IMR-90 (cell line): ENCODE measurements around the gene TRMT11. TPM values are rescaled to one million over a fixed set of nuclear protein-coding genes. Genes with fewer than 3 reads are reported as not detected.

ENCODE experiments used
- ATAC-seq: fragments of 200-7000 bp; cut with Tn5 transposase; 2 replicates; pipeline ENCODE4 v1.9.1; 2020; ENCODE audit warnings: low read depth, mild to moderate bottlenecking, moderate library complexity
- BruUV-seq: library from RNA; stranded (reverse); fragments of 400-500 nt; replicated peaks from 2 replicates; lab custom pipeline; 2021; lab: Mats Ljungman, UMichigan
- CTCF ChIA-PET: fragments of 300-600 bp; formaldehyde crosslinking; extraction: SDS; loops from one replicate; lab custom pipeline; 2021; ENCODE audit warnings: antibody characterized with exemption; lab: Yijun Ruan, JAX
- POLR2A ChIA-PET: fragments of 300-600 bp; sonication (Branson Sonifier 250); formaldehyde crosslinking; loops from one replicate; lab custom pipeline; 2022; ENCODE audit warnings: antibody characterized with exemption; ENCODE audit not compliant: unreplicated experiment; lab: Charles Lee
- DNase-seq: peaks from one replicate; pipeline ENCODE4 v3.0.0; 2013
- H2AFZ ChIP-seq: replicated peaks from 2 replicates; pipeline ENCODE3; 2013; ENCODE audit warnings: low read length, mild to moderate bottlenecking; ENCODE audit not compliant: poor library complexity
- H2AK5ac ChIP-seq: 2 replicates; pipeline ENCODE4 v1.6.1; 2013; ENCODE audit warnings: low read depth, low read length, inconsistent platforms
- H2AK9ac ChIP-seq: replicated peaks from 2 replicates; pipeline ENCODE3; 2013; ENCODE audit warnings: mild to moderate bottlenecking, low read depth, low read length, moderate library complexity; ENCODE audit not compliant: poor library complexity
- H2BK120ac ChIP-seq: 2 replicates; pipeline ENCODE4 v1.6.1; 2013; ENCODE audit warnings: low read depth, low read length, inconsistent platforms
- H2BK15ac ChIP-seq: 3 replicates; pipeline ENCODE4 v1.6.1; 2013; ENCODE audit warnings: low read depth, low read length, inconsistent platforms
- H2BK20ac ChIP-seq: 2 replicates; pipeline ENCODE4 v1.6.1; 2013; ENCODE audit warnings: low read depth, mild to moderate bottlenecking, inconsistent platforms, low read length, moderate library complexity
- H2BK5ac ChIP-seq: 2 replicates; pipeline ENCODE4 v1.6.1; 2013; ENCODE audit warnings: mild to moderate bottlenecking, low read depth, low read length, inconsistent platforms; ENCODE audit not compliant: poor library complexity, severe bottlenecking
- H3K14ac ChIP-seq: replicated peaks from 2 replicates; pipeline ENCODE4 v1.6.1; 2013; ENCODE audit warnings: low read depth, low read length, inconsistent platforms
- H3K18ac ChIP-seq: 2 replicates; pipeline ENCODE4 v1.6.1; 2013; ENCODE audit warnings: low read depth, low read length, control low read depth
- H3K23ac ChIP-seq: 2 replicates; pipeline ENCODE4 v1.6.1; 2013; ENCODE audit warnings: low read depth, low read length, inconsistent platforms
- H3K27ac ChIP-seq: 2 replicates; pipeline ENCODE4 v1.5.1; 2013; ENCODE audit warnings: mild to moderate bottlenecking, control low read depth, low read length; ENCODE audit not compliant: insufficient read depth
- H3K27me3 ChIP-seq: 2 replicates; pipeline ENCODE4 v1.6.1; 2013; ENCODE audit warnings: low read length; ENCODE audit not compliant: control insufficient read depth, insufficient read depth
- H3K36me3 ChIP-seq: 2 replicates; pipeline ENCODE4 v1.6.1; 2013; ENCODE audit warnings: low read length, mixed read lengths; ENCODE audit not compliant: control insufficient read depth, insufficient read depth
- H3K4ac ChIP-seq: 2 replicates; pipeline ENCODE4 v1.6.1; 2013; ENCODE audit warnings: low read depth, low read length, inconsistent platforms
- H3K4me1 ChIP-seq: 2 replicates; pipeline ENCODE4 v1.6.1; 2013; ENCODE audit warnings: low read length, mixed read lengths; ENCODE audit not compliant: control insufficient read depth, insufficient read depth
- H3K4me2 ChIP-seq: 2 replicates; pipeline ENCODE4 v1.6.1; 2013; ENCODE audit warnings: low read depth, mild to moderate bottlenecking, control low read depth, low read length, moderate library complexity
- H3K4me3 ChIP-seq: 2 replicates; pipeline ENCODE4 v1.5.1; 2013; ENCODE audit warnings: low read depth, mild to moderate bottlenecking, control low read depth, low read length, moderate library complexity; ENCODE audit not compliant: insufficient read depth
- H3K56ac ChIP-seq: 2 replicates; pipeline ENCODE4 v1.6.1; 2013; ENCODE audit warnings: low read length, inconsistent platforms; ENCODE audit not compliant: insufficient read depth; ENCODE audit errors: extremely low read depth
- H3K79me1 ChIP-seq, 2 experiments: 2 replicates each; pipeline ENCODE4 v1.6.1; 2013; ENCODE audit warnings: low read length in 2 of 2, inconsistent platforms in 1 of 2, low read depth in 1 of 2
- H3K9ac ChIP-seq: 2 replicates; pipeline ENCODE4 v1.6.1; 2013; ENCODE audit warnings: low read depth, low read length, control low read depth
- H3K9me1 ChIP-seq: 2 replicates; pipeline ENCODE4 v1.6.1; 2013; ENCODE audit warnings: low read length, inconsistent platforms; ENCODE audit not compliant: insufficient read depth
- H3K9me3 ChIP-seq: 2 replicates; pipeline ENCODE4 v1.6.1; 2013; ENCODE audit warnings: low read length; ENCODE audit not compliant: control insufficient read depth, insufficient read depth
- H4K20me1 ChIP-seq: 2 replicates; pipeline ENCODE4 v1.6.1; 2013; ENCODE audit warnings: low read length, inconsistent platforms; ENCODE audit not compliant: insufficient read depth
- H4K5ac ChIP-seq: 2 replicates; pipeline ENCODE4 v1.6.1; 2013; ENCODE audit warnings: mild to moderate bottlenecking, low read depth, low read length, control low read depth
- H4K8ac ChIP-seq, 2 experiments: 2 replicates each; pipeline ENCODE4 v1.6.1; 2013; ENCODE audit warnings: low read depth in 2 of 2, low read length in 2 of 2, control low read depth in 1 of 2, inconsistent platforms in 1 of 2
- H4K91ac ChIP-seq: 2 replicates; pipeline ENCODE4 v1.6.1; 2013; ENCODE audit warnings: low read depth, low read length, inconsistent platforms; ENCODE audit not compliant: insufficient read depth
- BHLHE40 ChIP-seq: fragments of 150-350 bp; IDR thresholded peaks from 2 replicates; pipeline ENCODE4 v1.6.1; 2016; ENCODE audit warnings: mild to moderate bottlenecking, low read depth, low read length
- CEBPB ChIP-seq: IDR thresholded peaks from 2 replicates; pipeline ENCODE4 v1.6.1; 2012; ENCODE audit warnings: low read depth, low read length, improper control_type of control experiment
- CHD1 ChIP-seq: IDR thresholded peaks from 2 replicates; pipeline ENCODE4 v1.6.1; 2012; ENCODE audit warnings: low read depth, low read length, improper control_type of control experiment
- CTCF ChIP-seq: conservative IDR thresholded peaks from 2 replicates; pipeline ENCODE4 v1.5.1; 2012; ENCODE audit warnings: mild to moderate bottlenecking, low read depth, low read length, improper control_type of control experiment
- ELK1 ChIP-seq: fragments of 150-350 bp; IDR thresholded peaks from 2 replicates; pipeline ENCODE4 v1.6.1; 2016; ENCODE audit warnings: low read depth, mild to moderate bottlenecking, low read length, moderate library complexity, borderline replicate concordance
- FOS ChIP-seq: fragments of 150-350 bp; IDR thresholded peaks from 2 replicates; pipeline ENCODE4 v1.6.1; 2016; ENCODE audit warnings: low read depth, low read length
- MAFK ChIP-seq: IDR thresholded peaks from 2 replicates; pipeline ENCODE4 v1.6.1; 2012; ENCODE audit warnings: low read depth, low read length, improper control_type of control experiment
- MAZ ChIP-seq: IDR thresholded peaks from 2 replicates; pipeline ENCODE4 v1.6.1; 2012; ENCODE audit warnings: low read depth, mild to moderate bottlenecking, low read length, improper control_type of control experiment, moderate library complexity, borderline replicate concordance
- MXI1 ChIP-seq: IDR thresholded peaks from 2 replicates; pipeline ENCODE4 v1.6.1; 2012; ENCODE audit warnings: low read depth, mild to moderate bottlenecking, low read length, moderate library complexity, borderline replicate concordance
- NFE2L2 ChIP-seq: fragments of 150-350 bp; IDR thresholded peaks from 2 replicates; pipeline ENCODE4 v1.6.1; 2016; ENCODE audit warnings: low read depth, mild to moderate bottlenecking, low read length
- POLR2A ChIP-seq: IDR thresholded peaks from 2 replicates; pipeline ENCODE4 v1.6.1; 2012; ENCODE audit warnings: mild to moderate bottlenecking, low read depth, low read length
- RAD21 ChIP-seq: IDR thresholded peaks from 2 replicates; pipeline ENCODE4 v1.6.1; 2012; ENCODE audit warnings: low read length, improper control_type of control experiment
- RCOR1 ChIP-seq: IDR thresholded peaks from 2 replicates; pipeline ENCODE4 v1.6.1; 2012; ENCODE audit warnings: mild to moderate bottlenecking, low read length, improper control_type of control experiment; ENCODE audit not compliant: insufficient replicate concordance
- RFX5 ChIP-seq: IDR thresholded peaks from 2 replicates; pipeline ENCODE4 v1.8.0; 2012; ENCODE audit warnings: low read depth, mild to moderate bottlenecking, low read length, moderate library complexity
- SMC3 ChIP-seq: fragments of 150-350 bp; IDR thresholded peaks from 2 replicates; pipeline ENCODE4 v1.6.1; 2016; ENCODE audit warnings: low read depth, mild to moderate bottlenecking, antibody characterized with exemption, low read length, moderate library complexity
- USF2 ChIP-seq: fragments of 150-350 bp; IDR thresholded peaks from 2 replicates; pipeline ENCODE4 v1.6.1; 2017; ENCODE audit warnings: mild to moderate bottlenecking, antibody characterized with exemption, low read length, low read depth
- WGBS, 2 experiments: methylation state at CpG; one replicate each; pipeline versions ENCODE4 v1.1.5 to v1.1.7; 2013; ENCODE audit warnings: missing lambda C conversion rate in 2 of 2; ENCODE audit not compliant: insufficient read length in 1 of 2; ENCODE audit errors: extremely low coverage in 2 of 2; 5-methylcytosine and 5-hydroxymethylcytosine counted together
- dilution Hi-C: fragments of 300-500 bp; cut with HindIII; formaldehyde crosslinking; loops from one replicate; pipeline ENCODE4 v1.14.3; 2018; ENCODE audit warnings: low sequenced_read_pairs; ENCODE audit not compliant: unreplicated experiment
- in situ Hi-C: fragments of 300-500 bp; cut with MboI; formaldehyde crosslinking; loops from 3 replicates; pipeline ENCODE4 v1.14.3; 2019; ENCODE audit warnings: low sequenced_read_pairs, inconsistent platforms, mixed read lengths
- intact Hi-C: fragments of 100-400 bp; cut with micrococcal nuclease; formaldehyde crosslinking; loops from 2 replicates; pipeline ENCODE4 v1.10.0; 2022
- polyA plus RNA-seq, 3 experiments: library from polyadenylated mRNA; depleted of rRNA; stranded (reverse); fragments of >200 nt; gene quantifications; 2 replicates each; pipeline ENCODE4 v1.2.3, GENCODE V29; 2012; ENCODE audit warnings: low replicate concordance in 1 of 3
- total RNA-seq: library from RNA; depleted of rRNA; stranded (reverse); fragments of >200 nt; gene quantifications from 2 replicates; pipeline ENCODE4 v1.2.3, GENCODE V29; 2012

The TRMT11 gene
- total and polyA plus RNA-seq, 2 of the 4 experiments (the other 2 are of a cell fraction): 14.3 to 19.0 TPM

- dilution Hi-C loops (no loop called here), intact Hi-C loops (loop anchor here (5.0 kb wide), 1 partner anchor 73 kb away; no protein-coding TSS in a partner anchor), in situ Hi-C loops (no loop called here)
- H2BK20ac ChIP-seq: peak overlapping the region; percentile 79; the same call in 1 of the 2 replicates
- H3K27me3 ChIP-seq: no peaks in the 10 kb centered on the region
- no peaks in the 10 kb centered on the region for H3K79me1 ChIP-seq
- H3K9ac ChIP-seq: no peak overlapping the region
- H2AK5ac ChIP-seq: no peak overlapping the region; the same call in 1 of the 2 replicates
- H3K56ac ChIP-seq: no peak overlapping the region
- peak overlapping the region; percentile 81; the same call in 1 of the 2 replicates for H3K4ac ChIP-seq
- H2AFZ ChIP-seq: no peak overlapping the region
- ChIA-PET POLR2A (interaction anchor here (0.7 kb wide), 1 partner anchor 12 kb away, joined by 3 read pairs; no protein-coding TSS in a partner anchor), CTCF (interaction anchor here (0.7 kb wide), 1 partner anchor 11 kb away, joined by 3 read pairs; the partner anchor contains the start of gene HINT3)
- peak overlapping the region; percentile 60; the same call in 1 of the 2 replicates for H4K5ac ChIP-seq
- H4K8ac ChIP-seq: peak overlapping the region in 1 of 2 experiments; percentile 31; a peak in 1 of 4 replicates
- H3K9me3 ChIP-seq: no peaks in the 10 kb centered on the region
- peak overlapping the region; percentile 47; the same call in 1 of the 2 replicates for H3K27ac ChIP-seq
- H4K20me1 ChIP-seq: no peaks in the 10 kb centered on the region
- ATAC-seq (no peak), DNase-seq (no peak)
- H3K9me1 ChIP-seq: peaks cover 6% of the 10 kb centered on the region
- no peak overlapping the region for H3K4me3 ChIP-seq
- no peak overlapping the region for H2AK9ac ChIP-seq
- peak overlapping the region; percentile 53; the same call in 1 of the 2 replicates for H3K14ac ChIP-seq
- peak overlapping the region; percentile 98 for H2BK5ac ChIP-seq
- WGBS, 2 experiments: no CpG with 5 or more reads among the region's 1 CpG
- H3K4me1 ChIP-seq: peaks cover 28% of the 10 kb centered on the region
- peak overlapping the region; percentile 20; the same call in 1 of the 2 replicates for H4K91ac ChIP-seq
- H2BK120ac ChIP-seq: peak overlapping the region; percentile 84
- no peak for TF ChIP-seq SMC3
- TF ChIP-seq MAFK: no peak
- no peak for TF ChIP-seq CTCF
- TF ChIP-seq BHLHE40: no peak
- no peak for TF ChIP-seq MXI1
- TF ChIP-seq CHD1: no peak
- TF ChIP-seq RFX5: no peak
- no peak for TF ChIP-seq MAZ
- TF ChIP-seq ELK1: no peak
- TF ChIP-seq RAD21: no peak
- no peak for TF ChIP-seq NFE2L2
- no peak for TF ChIP-seq RCOR1
- no peak for TF ChIP-seq USF2
- no peak for TF ChIP-seq POLR2A
- no peak for TF ChIP-seq FOS
- TF ChIP-seq CEBPB: no peak
- H3K23ac ChIP-seq: peak overlapping the region; percentile 58; the same call in 1 of the 2 replicates
- H3K4me2 ChIP-seq: no peak overlapping the region
- H2BK15ac ChIP-seq: no peak overlapping the region
- H3K18ac ChIP-seq: peak overlapping the region; percentile 75; the same call in 1 of the 2 replicates
- BruUV-seq: no TSS peak
- H3K36me3 ChIP-seq: no peaks in the 10 kb centered on the region
Observed at GRCh38 chr6:125944896-125945295, 41.4 kb upstream of the TRMT11 start.
